Adrenal gland (tissue), 9 donors: ENCODE data around the gene SMIM45.

Source experiments
- DNase-seq, 7 donors: peaks; one replicate each; pipeline ENCODE4 v3.0.0-alpha.2; 2019 to 2020
- H3K27ac ChIP-seq, 5 donors: fragments of 200-600 bp; sonication (generic) in 4 of 5; 1 replicate in 3 of 5; 2 replicates in 2 of 5; pipeline versions ENCODE4 v1.5.1 to v1.8.0; 2016 to 2020; ENCODE audit warnings: mild to moderate bottlenecking in 1 of 5
- H3K27me3 ChIP-seq: fragments of 200-600 bp; 2 replicates; pipeline ENCODE4 v1.8.0; 2021
- H3K36me3 ChIP-seq, 2 donors: fragments of 200-600 bp; replicated peaks in 1 of 2; 1 replicate in 1 of 2; 2 replicates in 1 of 2; pipeline versions ENCODE4 v1.5.1 to v1.8.0; 2018 to 2022
- H3K4me1 ChIP-seq, 2 donors: fragments of 200-600 bp; replicated peaks in 1 of 2; 1 replicate in 1 of 2; 2 replicates in 1 of 2; pipeline versions ENCODE4 v1.5.1 to v1.8.0; 2018 to 2021
- H3K4me3 ChIP-seq, 4 donors: fragments of 200-600 bp; sonication (generic) in 3 of 4; one replicate each; pipeline ENCODE4 v1.5.1; 2016 to 2018
- H3K9me3 ChIP-seq, 3 donors: fragments of 200-600 bp; sonication (generic) in 1 of 3; replicated peaks in 1 of 3; 1 replicate in 2 of 3; 2 replicates in 1 of 3; pipeline versions ENCODE4 v1.5.1 to v1.8.0; 2016 to 2021
- CTCF ChIP-seq, 6 experiments: fragments of 450-650 bp in 4 of 6; fragments of 200-600 bp in 2 of 6; sonication (generic) in 1 of 6; IDR thresholded peaks; 1 replicate in 5 of 6; 2 replicates in 1 of 6; pipeline versions ENCODE4 v1.5.1 to v1.8.0; 2016 to 2021; ENCODE audit warnings: antibody characterized with exemption in 6 of 6, mild to moderate bottlenecking in 2 of 6, moderate library complexity in 1 of 6
- POLR2A ChIP-seq, 2 donors: fragments of 450-650 bp; IDR thresholded peaks; one replicate each; pipeline ENCODE4 v1.6.1; 2017; ENCODE audit warnings: antibody characterized with exemption in 2 of 2, mild to moderate bottlenecking in 2 of 2, moderate library complexity in 1 of 2
- WGBS, 4 donors: extraction: QIAGEN DNeasy Blood & Tissue Kit in 2 of 4; methylation state at CpG; one replicate each; pipeline versions ENCODE4 v1.1.5 to v1.1.7; 2013 to 2017; 5-methylcytosine and 5-hydroxymethylcytosine counted together
- intact Hi-C, 2 donors: fragments of 100-400 bp; cut with DNase I; formaldehyde crosslinking; loops; one replicate each; pipeline versions ENCODE4 v1.14.1 to v1.15.0; 2022 to 2023
- donor health status: healthy with polysubstance abuse.
- donor health status: Bipolar disorder and iron deficiency.
- donor health status: DM: yes; HTN: yes; CAD: no.
- donor health status: DM: no; HTN: no; CAD: no.
- donor health status: DM: no; HTN: no; CAD: no.

SMIM45 gene

DNA sequence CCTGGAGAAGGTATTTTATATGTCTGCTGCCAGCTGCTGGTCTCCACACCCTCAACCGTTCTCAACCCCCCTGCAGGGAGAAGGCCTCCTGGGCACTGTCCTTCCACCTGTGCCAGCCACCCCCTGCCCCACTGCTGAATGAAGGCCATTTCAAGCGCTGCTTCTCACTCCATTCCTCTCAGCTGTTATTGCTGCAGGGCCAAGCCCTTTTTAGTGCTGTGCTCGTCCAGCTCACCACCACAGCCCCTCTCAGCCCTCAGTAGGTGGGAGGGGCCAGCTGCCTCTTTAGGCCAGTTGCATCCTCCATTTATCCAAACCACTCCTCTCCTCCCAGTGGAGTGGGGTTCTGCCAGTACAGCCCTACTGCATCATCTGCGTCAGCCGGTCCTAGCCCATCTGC is 44.9 kb downstream of the SMIM45 start:
- Histone ChIP-seq H3K4me1 (peaks cover 0 to 13% of the 10 kb centered on the region in 2 donors), H3K4me3 (no peak overlapping the region), H3K27me3 (no peaks in the 10 kb centered on the region), H3K36me3 (no peaks in the 10 kb centered on the region), H3K9me3 (no peaks in the 10 kb centered on the region), H3K27ac (no peak overlapping the region)
- WGBS, 4 donors: 78 to 92% (median 88%) methylated on average over 4 to 5 of the region's 5 CpGs
- intact Hi-C loops: no loop called here
- peak in 1 of 7 donors; percentile 41 for DNase-seq
- TF ChIP-seq CTCF (IDR thresholded peaks at IDR 0.05) (no peak), POLR2A (IDR thresholded peaks at IDR 0.05) (no peak)

DNA sequence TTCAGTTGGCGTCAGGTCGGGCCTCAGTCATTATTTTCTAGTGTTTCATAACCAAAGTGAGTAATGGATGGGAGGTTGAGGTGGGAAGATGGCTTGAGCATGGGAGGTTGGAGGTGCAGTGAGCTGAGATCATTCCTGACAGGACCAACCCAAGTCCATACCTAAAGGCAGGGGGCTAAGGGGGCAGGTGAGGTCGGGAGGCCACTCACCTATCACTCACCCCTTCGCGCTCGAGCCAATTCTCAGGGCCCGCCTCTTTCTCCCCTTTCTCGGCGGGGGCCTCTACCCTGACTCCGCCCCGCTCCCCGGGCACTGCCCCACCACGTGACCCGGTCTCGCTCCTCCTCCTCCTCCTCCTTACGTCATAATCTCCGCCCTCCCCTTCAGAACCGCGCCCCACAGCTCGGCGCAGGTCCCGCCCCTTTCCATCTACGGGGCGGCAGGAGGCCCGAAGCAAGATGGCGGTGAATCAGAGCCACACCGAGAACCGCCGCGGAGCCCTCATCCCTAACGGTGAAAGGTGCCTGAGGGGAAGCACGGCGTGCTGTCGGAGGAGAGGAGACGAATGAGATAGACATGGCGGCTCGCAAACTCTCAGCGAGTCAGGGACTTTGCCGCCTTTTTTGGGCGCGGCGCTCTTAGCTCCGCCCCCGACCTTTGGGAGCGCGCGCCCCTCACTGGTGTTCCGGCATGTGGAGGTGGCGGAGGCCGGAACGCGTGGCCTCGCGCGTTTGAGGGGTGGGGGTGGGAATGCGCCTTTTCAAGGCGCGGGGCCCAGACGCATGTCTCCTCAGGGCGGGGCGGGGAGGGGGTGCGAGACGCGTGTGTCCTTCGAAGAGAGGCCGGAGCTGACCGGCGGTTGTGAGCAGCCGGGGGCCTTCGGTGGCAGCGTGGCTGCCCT is 46.7 kb downstream of the SMIM45 start, which contains the start of gene WBP2NL:
WBP2NL (plus strand) TSS at position 428 of the 901 bp plus-strand sequence; CDS start at position 459, 31 bp downstream.
- H3K9me3 ChIP-seq: no peaks in the 10 kb centered on the region
- no peaks in the 10 kb centered on the region for H3K27me3 ChIP-seq
- WGBS, 4 donors: 31 to 39% (median 34%) methylated on average over 45 to 71 of the region's 71 CpGs
- peaks cover 0 to 13% of the 10 kb centered on the region in 2 donors for H3K4me1 ChIP-seq
- H3K36me3 ChIP-seq: no peaks in the 10 kb centered on the region
- intact Hi-C loops: no loop called here
- no peak for TF ChIP-seq CTCF (IDR thresholded peaks at IDR 0.05)
- TF ChIP-seq POLR2A (IDR thresholded peaks at IDR 0.05): peak; percentile 36 to 53
- peak within 1 kb of the TSS in 2 of 4 donors; percentile 44 to 49 for H3K4me3 ChIP-seq
- peak within 1 kb of the TSS in 2 of 5 donors; percentile 23 to 40 for H3K27ac ChIP-seq
- peak; percentile 88 to 94 (median 90) for DNase-seq

DNA sequence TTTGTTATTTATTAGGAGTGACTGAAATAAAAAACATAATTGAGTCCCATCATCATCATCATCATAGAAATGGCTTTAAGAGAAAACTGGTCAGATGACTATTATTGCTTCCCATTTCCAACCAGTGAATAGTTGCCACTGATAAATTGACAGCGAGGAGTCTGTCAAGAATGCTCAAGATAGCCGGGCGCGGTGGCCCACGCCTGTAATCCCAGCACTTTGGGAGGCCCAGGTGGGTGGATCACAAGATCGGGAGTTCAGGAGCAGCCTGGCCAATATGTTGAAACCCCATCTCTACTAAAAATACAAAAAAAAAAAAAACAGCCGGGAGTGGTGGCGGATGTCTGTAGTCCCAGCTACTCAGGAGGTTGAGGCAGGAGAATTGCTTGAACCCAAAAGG is 48.5 kb downstream of the SMIM45 start:
- H3K27me3 ChIP-seq: no peaks in the 10 kb centered on the region
- no peaks in the 10 kb centered on the region for H3K36me3 ChIP-seq
- no peaks in the 10 kb centered on the region for H3K9me3 ChIP-seq
- TF ChIP-seq CTCF (IDR thresholded peaks at IDR 0.05) (no peak), POLR2A (IDR thresholded peaks at IDR 0.05) (no peak)
- no peak overlapping the region for H3K27ac ChIP-seq
- peaks cover 0 to 13% of the 10 kb centered on the region in 2 donors for H3K4me1 ChIP-seq
- no peak overlapping the region for H3K4me3 ChIP-seq
- intact Hi-C loops: no loop called here
- DNase-seq: peak in 1 of 7 donors; percentile 35
- WGBS, 4 donors: 94 to 98% (median 97%) methylated on average over 8 of the region's 8 CpGs

DNA sequence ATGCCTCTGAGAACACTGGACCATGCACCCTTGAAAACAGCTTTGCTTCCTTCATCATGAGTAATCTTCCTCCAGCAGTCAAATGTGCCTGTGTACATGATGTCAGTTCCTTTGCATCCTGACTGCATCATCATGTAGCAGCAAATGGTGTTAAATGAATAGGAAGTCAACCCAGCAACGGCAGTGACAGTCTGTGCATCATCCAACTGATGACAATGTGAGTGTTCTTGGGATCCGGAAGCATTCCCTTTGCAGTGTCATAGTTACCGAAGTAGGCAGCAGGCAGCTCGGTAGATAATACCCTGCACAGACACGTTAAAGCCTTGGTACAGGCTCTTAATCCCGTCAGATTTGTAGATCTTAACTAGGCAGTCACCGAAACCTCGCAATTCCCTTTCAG is 49.2 kb downstream of the SMIM45 start:
- Histone ChIP-seq H3K27me3 (no peaks in the 10 kb centered on the region), H3K36me3 (no peaks in the 10 kb centered on the region), H3K9me3 (no peaks in the 10 kb centered on the region), H3K4me1 (peaks cover 0 to 13% of the 10 kb centered on the region in 2 donors), H3K27ac (no peak overlapping the region), H3K4me3 (no peak overlapping the region)
- 70 to 94% (median 75%) methylated on average over 1 to 8 of the region's 8 CpGs for WGBS, 4 donors
- intact Hi-C loops: no loop called here
- peak in 1 of 7 donors; percentile 39 for DNase-seq
- TF ChIP-seq POLR2A (IDR thresholded peaks at IDR 0.05) (no peak), CTCF (IDR thresholded peaks at IDR 0.05) (no peak)
